A549 (cell line): Measurements from ENCODE around the gene TAMM41. TPM values are rescaled to one million over a fixed set of nuclear protein-coding genes. Genes with fewer than 3 reads are reported as not detected.

Experiments used
- ATAC-seq, 2 experiments: fragments of 200-7000 bp in 1 of 2; fragments of >200 bp in 1 of 2; cut with Nextera tagmentation in 1 of 2; cut with Tn5 transposase in 1 of 2; 3 replicates each; pipeline versions ENCODE4 v1.8.0 to v1.9.1; 2018 to 2020; ENCODE audit warnings: mild to moderate bottlenecking in 1 of 2, moderate library complexity in 1 of 2
- CTCF ChIA-PET: fragments of 300-600 bp; sonication (Branson Sonifier 250); formaldehyde crosslinking; extraction: SDS; loops from one replicate; lab custom pipeline; 2021; ENCODE audit warnings: antibody characterized with exemption, inconsistent platforms; lab: Yijun Ruan, JAX
- POLR2A ChIA-PET: fragments of 350-600 bp; formaldehyde crosslinking; extraction: SDS; loops from one replicate; lab custom pipeline; 2021; ENCODE audit warnings: antibody characterized with exemption, inconsistent platforms; lab: Yijun Ruan, JAX
- DNase-seq, 2 experiments: peaks; one replicate each; pipeline versions ENCODE4 v3.0.0 to v3.0.0-alpha.2; 2011 to 2016; ENCODE audit warnings: low read depth in 1 of 2, low spot score in 1 of 2
- FAIRE-seq: peaks from 2 replicates; lab custom pipeline; 2011; peaks lifted over from hg19 to GRCh38; lab: Jason Lieb, UNC
- H3K27ac ChIP-seq, 2 experiments: fragments of >200 bp; sonication (Bioruptor Twin); formaldehyde crosslinking; 3 replicates each; pipeline ENCODE4 v1.5.1; 2016 to 2017
- H3K4me1 ChIP-seq: fragments of >200 bp; sonication (Bioruptor Twin); formaldehyde crosslinking; 3 replicates; pipeline ENCODE4 v1.6.1; 2016
- H3K4me2 ChIP-seq: fragments of >200 bp; sonication (Bioruptor Twin); formaldehyde crosslinking; 3 replicates; pipeline ENCODE4 v1.6.1; 2016
- H3K4me3 ChIP-seq: fragments of >200 bp; sonication (Bioruptor Twin); formaldehyde crosslinking; 3 replicates; pipeline ENCODE4 v1.5.1; 2016
- H3K9me3 ChIP-seq: fragments of >200 bp; sonication (Bioruptor Twin); formaldehyde crosslinking; 3 replicates; pipeline ENCODE4 v1.6.1; 2016
- CBX2 ChIP-seq: fragments of 200-600 bp; sonication (generic); IDR thresholded peaks from 2 replicates; pipeline ENCODE4 v1.6.1; 2016; ENCODE audit warnings: low read depth, mild to moderate bottlenecking, borderline replicate concordance
- CHD2 ChIP-seq: fragments of 150-350 bp; IDR thresholded peaks from 2 replicates; pipeline ENCODE4 v1.6.1; 2014; ENCODE audit warnings: low read length; ENCODE audit not compliant: partially characterized antibody
- CHD4 ChIP-seq: fragments of 200-600 bp; sonication (generic); IDR thresholded peaks from 2 replicates; pipeline ENCODE4 v1.6.1; 2016; ENCODE audit warnings: antibody characterized with exemption, mild to moderate bottlenecking, borderline replicate concordance
- CTCF ChIP-seq: fragments of >200 bp; sonication (Bioruptor Twin); formaldehyde crosslinking; IDR thresholded peaks from 3 replicates; pipeline ENCODE4 v1.5.1; 2016
- EHF ChIP-seq: fragments of 250-450 bp; sonication (Bioruptor Pico); IDR thresholded peaks from 2 replicates; pipeline ENCODE4 v1.5.0; 2020; ENCODE audit warnings: mild to moderate bottlenecking
- FOXS1 ChIP-seq: fragments of 250-450 bp; sonication (Bioruptor Pico); IDR thresholded peaks from 2 replicates; pipeline ENCODE4 v1.5.0; 2020; ENCODE audit warnings: mild to moderate bottlenecking, moderate library complexity
- HDAC2 ChIP-seq: fragments of 200-600 bp; sonication (generic); IDR thresholded peaks from 2 replicates; pipeline ENCODE4 v1.6.1; 2016
- HES2 ChIP-seq: fragments of >200 bp; sonication (Bioruptor Twin); formaldehyde crosslinking; IDR thresholded peaks from 2 replicates; pipeline ENCODE4 v1.6.1; 2016
- HOXB5 ChIP-seq: fragments of 250-450 bp; sonication (Bioruptor Pico); IDR thresholded peaks from 2 replicates; pipeline ENCODE4 v1.5.0; 2020; ENCODE audit warnings: mild to moderate bottlenecking, moderate library complexity
- JUNB ChIP-seq: fragments of >200 bp; sonication (Bioruptor Twin); formaldehyde crosslinking; IDR thresholded peaks from 2 replicates; pipeline ENCODE4 v1.6.1; 2016
- KDM1A ChIP-seq: fragments of 200-600 bp; sonication (generic); IDR thresholded peaks from 2 replicates; pipeline ENCODE4 v1.6.1; 2016; ENCODE audit warnings: low read depth, mild to moderate bottlenecking
- KDM5A ChIP-seq: fragments of 200-600 bp; sonication (generic); IDR thresholded peaks from 2 replicates; pipeline ENCODE4 v1.6.1; 2016; ENCODE audit warnings: antibody characterized with exemption, mild to moderate bottlenecking
- MAZ ChIP-seq: fragments of 150-350 bp; IDR thresholded peaks from 2 replicates; pipeline ENCODE4 v1.6.1; 2014; ENCODE audit warnings: antibody characterized with exemption, low read depth, low read length, borderline replicate concordance
- MYC ChIP-seq: IDR thresholded peaks from 2 replicates; pipeline ENCODE4 v1.6.1; 2012; ENCODE audit warnings: mild to moderate bottlenecking, inconsistent platforms, low read length, improper control_type of control experiment, borderline replicate concordance
- NFE2L2 ChIP-seq: fragments of 150-350 bp; conservative IDR thresholded peaks from 2 replicates; pipeline ENCODE4 v1.6.1; 2014; ENCODE audit warnings: low read length
- NPAS2 ChIP-seq: fragments of 250-450 bp; sonication (Bioruptor Pico); IDR thresholded peaks from 2 replicates; pipeline ENCODE4 v1.8.0; 2022; ENCODE audit warnings: mild to moderate bottlenecking, moderate library complexity, borderline replicate concordance
- RAD21 ChIP-seq, 2 experiments: fragments of >200 bp in 1 of 2; sonication (Bioruptor Twin) in 1 of 2; formaldehyde crosslinking in 1 of 2; IDR thresholded peaks in 1 of 2; conservative IDR thresholded peaks in 1 of 2; 2 replicates in 1 of 2; 3 replicates in 1 of 2; pipeline ENCODE4 v1.6.1; 2012 to 2018; ENCODE audit warnings: inconsistent platforms in 1 of 2
- RCOR1 ChIP-seq: fragments of 150-350 bp; IDR thresholded peaks from 2 replicates; pipeline ENCODE4 v1.6.1; 2014; ENCODE audit warnings: antibody characterized with exemption, low read length, low read depth
- REST ChIP-seq: fragments of 200-600 bp; sonication (generic); IDR thresholded peaks from 2 replicates; pipeline ENCODE4 v1.6.1; 2016; ENCODE audit warnings: antibody characterized with exemption, mild to moderate bottlenecking, moderate library complexity
- RFX5 ChIP-seq: fragments of 450-650 bp; IDR thresholded peaks from 2 replicates; pipeline ENCODE4 v1.7.1; 2014; ENCODE audit warnings: antibody characterized with exemption, mild to moderate bottlenecking, moderate library complexity
- SMC3 ChIP-seq: fragments of >200 bp; sonication (Bioruptor Twin); formaldehyde crosslinking; IDR thresholded peaks from 3 replicates; pipeline ENCODE4 v1.6.1; 2018; ENCODE audit warnings: inconsistent platforms
- SREBF2 ChIP-seq: fragments of 450-650 bp; IDR thresholded peaks from 2 replicates; pipeline ENCODE4 v1.6.1; 2014; ENCODE audit warnings: mild to moderate bottlenecking, moderate library complexity
- TFCP2L1 ChIP-seq: fragments of 250-450 bp; sonication (Bioruptor Pico); IDR thresholded peaks from 2 replicates; pipeline ENCODE4 v1.5.0; 2021; ENCODE audit warnings: mild to moderate bottlenecking
- ZC3H11A ChIP-seq: fragments of 450-650 bp; IDR thresholded peaks from 2 replicates; pipeline ENCODE4 v1.6.1; 2014; ENCODE audit warnings: antibody characterized with exemption, mild to moderate bottlenecking
- ZFP36 ChIP-seq: fragments of 450-650 bp; IDR thresholded peaks from 2 replicates; pipeline ENCODE4 v1.6.1; 2014; ENCODE audit warnings: borderline replicate concordance; ENCODE audit not compliant: partially characterized antibody
- WGBS: methylation state at CpG from one replicate; pipeline ENCODE4 v1.1.6; 2017; ENCODE audit errors: missing lambda C conversion rate; 5-methylcytosine and 5-hydroxymethylcytosine counted together
- polyA plus RNA-seq, 4 experiments: library from polyadenylated mRNA; depleted of rRNA in 3 of 4; stranded (reverse); fragments of >200 nt; fragmentation: RNase III in 1 of 4; extraction: RNeasy Plus Mini Kit Qiagen cat#74134 plus additional on column Dnase treatment in 1 of 4; gene quantifications; 2 replicates in 3 of 4; 3 replicates in 1 of 4; pipeline ENCODE4 v1.2.3, GENCODE V29; 2011 to 2017
- TF ChIP-seq, protein P1 (sequence below): fragments of >200 bp; sonication (Bioruptor Twin); formaldehyde crosslinking; IDR thresholded peaks from 3 replicates; pipeline ENCODE4 v1.6.1; 2016
- TF ChIP-seq, protein P2 (sequence below): IDR thresholded peaks from 2 replicates; pipeline ENCODE4 v1.6.1; 2012

The TAMM41 gene
- polyA plus RNA-seq, 2 of the 4 experiments (the other 2 are of a cell fraction) = 16.1 to 17.5 TPM

DNA sequence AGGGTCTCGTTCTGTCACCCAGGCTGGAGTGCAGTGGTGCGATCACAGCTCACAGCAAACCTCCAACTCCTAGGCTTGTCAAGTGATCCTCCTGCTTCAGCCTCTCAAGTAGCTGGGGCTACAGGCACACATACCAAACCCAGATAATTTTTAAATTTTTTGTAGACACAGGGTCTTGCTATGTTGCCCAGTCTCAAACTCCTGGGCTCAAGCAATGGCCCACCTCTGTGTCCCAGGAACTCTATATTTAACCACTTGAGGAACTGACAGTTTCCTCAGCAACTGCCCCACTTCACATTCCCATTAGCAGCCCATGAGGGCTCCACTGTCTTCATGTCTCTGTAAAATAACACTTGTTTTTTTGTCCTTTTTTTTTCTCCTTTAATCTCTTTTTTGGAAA is 68.4 kb downstream of the TAMM41 start:
- ATAC-seq = no peak

DNA sequence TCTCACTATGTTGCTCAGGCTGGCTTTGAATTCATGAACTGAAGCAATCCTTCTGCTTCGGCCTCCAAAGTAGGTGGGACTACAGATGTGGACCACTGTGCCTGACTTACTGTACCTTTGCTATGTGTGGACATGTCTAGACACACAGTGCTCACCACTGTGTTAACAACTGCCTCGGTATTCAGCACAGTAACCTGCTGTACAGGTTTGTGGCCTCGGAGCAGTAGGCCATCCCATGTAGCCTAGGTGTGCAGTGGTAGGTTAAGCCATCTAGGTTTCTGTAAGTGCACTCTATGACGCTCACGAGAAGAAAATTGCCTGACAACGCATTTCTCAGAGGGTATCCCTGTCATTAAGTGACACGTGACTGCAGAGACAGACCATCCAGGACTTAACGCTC is 70.3 kb downstream of the TAMM41 start:
- ChIA-PET CTCF (interaction anchor here (1.6 kb wide), 1 partner anchor 11 kb away, joined by 3 read pairs; no protein-coding TSS in a partner anchor), POLR2A (no interaction called here)

More for the DNA sequence above, 68.4 kb downstream of the TAMM41 start:
- 98% methylated on average over 2 of the region's 2 CpGs for WGBS
- no peak overlapping the region for H3K4me2 ChIP-seq
- no peak for TF ChIP-seq NPAS2
- TF ChIP-seq TFCP2L1 (CRISPR knock-in tag) = no peak
- TF ChIP-seq JUNB = no peak
- no peak for TF ChIP-seq CBX2
- no peak for TF ChIP-seq ZFP36
- no peak for TF ChIP-seq KDM5A
- TF ChIP-seq REST = no peak
- CTCF ChIA-PET = no interaction called here
- no peak overlapping the region for H3K4me3 ChIP-seq
- no peaks in the 10 kb centered on the region for H3K4me1 ChIP-seq
- H3K9me3 ChIP-seq = no peaks in the 10 kb centered on the region
- FAIRE-seq = no peak
- no peak overlapping the region for H3K27ac ChIP-seq
- POLR2A ChIA-PET = no interaction called here
- DNase-seq = no peak

DNA sequence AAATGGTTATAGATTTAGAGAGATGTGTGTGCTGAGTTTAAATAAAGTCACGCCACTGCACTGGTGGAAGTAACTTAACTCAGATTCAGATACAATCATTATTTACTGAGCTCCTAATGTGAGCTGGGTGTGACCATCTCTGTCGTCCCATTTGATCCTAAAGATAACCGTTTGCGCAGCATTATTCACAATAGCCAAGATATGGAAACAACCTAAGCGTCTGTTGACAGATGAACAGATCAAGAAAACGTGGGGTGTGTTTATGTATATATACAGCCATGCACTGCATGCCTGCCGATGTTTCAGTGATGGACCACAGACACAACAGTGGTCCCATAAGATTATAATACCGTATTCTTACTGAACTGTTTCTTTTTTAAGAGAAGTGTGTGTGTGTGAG is 71.2 kb downstream of the TAMM41 start:
- peaks cover 9% of the 10 kb centered on the region; the same call in 2 of the 3 replicates for H3K4me1 ChIP-seq
- WGBS = 83% methylated on average over 8 of the region's 8 CpGs
- H3K4me3 ChIP-seq = no peak overlapping the region
- POLR2A ChIA-PET = no interaction called here
- no peak overlapping the region for H3K4me2 ChIP-seq
- no peak for ATAC-seq
- H3K27ac ChIP-seq = no peak overlapping the region
- DNase-seq = no peak
- H3K9me3 ChIP-seq = no peaks in the 10 kb centered on the region
- no peak for FAIRE-seq
- CTCF ChIA-PET = interaction anchor here (0.7 to 1.6 kb wide), 2 partner anchors 10 to 18 kb away, joined by 3 read pairs; no protein-coding TSS in a partner anchor
- TF ChIP-seq RFX5 (no peak), NPAS2 (no peak), CHD4 (no peak), RCOR1 (no peak), MYC (no peak), SMC3 (no peak), HES2 (no peak), SREBF2 (no peak), HOXB5 (CRISPR knock-in tag) (no peak), HDAC2 (no peak), MAZ (no peak), ZC3H11A (no peak), CBX2 (no peak)
- TF ChIP-seq, protein P1, sequence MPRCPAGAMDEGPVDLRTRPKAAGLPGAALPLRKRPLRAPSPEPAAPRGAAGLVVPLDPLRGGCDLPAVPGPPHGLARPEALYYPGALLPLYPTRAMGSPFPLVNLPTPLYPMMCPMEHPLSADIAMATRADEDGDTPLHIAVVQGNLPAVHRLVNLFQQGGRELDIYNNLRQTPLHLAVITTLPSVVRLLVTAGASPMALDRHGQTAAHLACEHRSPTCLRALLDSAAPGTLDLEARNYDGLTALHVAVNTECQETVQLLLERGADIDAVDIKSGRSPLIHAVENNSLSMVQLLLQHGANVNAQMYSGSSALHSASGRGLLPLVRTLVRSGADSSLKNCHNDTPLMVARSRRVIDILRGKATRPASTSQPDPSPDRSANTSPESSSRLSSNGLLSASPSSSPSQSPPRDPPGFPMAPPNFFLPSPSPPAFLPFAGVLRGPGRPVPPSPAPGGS = no peak
- TF ChIP-seq, protein P2, sequence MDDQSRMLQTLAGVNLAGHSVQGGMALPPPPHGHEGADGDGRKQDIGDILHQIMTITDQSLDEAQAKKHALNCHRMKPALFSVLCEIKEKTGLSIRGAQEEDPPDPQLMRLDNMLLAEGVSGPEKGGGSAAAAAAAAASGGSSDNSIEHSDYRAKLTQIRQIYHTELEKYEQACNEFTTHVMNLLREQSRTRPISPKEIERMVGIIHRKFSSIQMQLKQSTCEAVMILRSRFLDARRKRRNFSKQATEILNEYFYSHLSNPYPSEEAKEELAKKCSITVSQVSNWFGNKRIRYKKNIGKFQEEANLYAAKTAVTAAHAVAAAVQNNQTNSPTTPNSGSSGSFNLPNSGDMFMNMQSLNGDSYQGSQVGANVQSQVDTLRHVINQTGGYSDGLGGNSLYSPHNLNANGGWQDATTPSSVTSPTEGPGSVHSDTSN = no peak

More for the DNA sequence above, 70.3 kb downstream of the TAMM41 start:
- peaks cover under 1% of the 10 kb centered on the region; the same call in 1 of the 3 replicates for H3K4me1 ChIP-seq
- no peaks in the 10 kb centered on the region for H3K9me3 ChIP-seq
- no peak overlapping the region for H3K27ac ChIP-seq
- FAIRE-seq (no peak), DNase-seq (no peak), ATAC-seq (no peak)
- no peak overlapping the region for H3K4me3 ChIP-seq
- TF ChIP-seq CHD2 = no peak
- TF ChIP-seq EHF (CRISPR knock-in tag) = no peak
- TF ChIP-seq FOXS1 (CRISPR knock-in tag) = no peak
- no peak for TF ChIP-seq RAD21 (conservative IDR thresholded peaks at IDR 0.05 in 1 of 2, IDR thresholded peaks at IDR 0.05 in 1 of 2)
- no peak for TF ChIP-seq KDM1A
- no peak for TF ChIP-seq CTCF
- TF ChIP-seq NFE2L2 = no peak
- TF ChIP-seq HDAC2 = no peak
- no peak for TF ChIP-seq RCOR1
- H3K4me2 ChIP-seq = no peak overlapping the region
- 85% methylated on average over 8 of the region's 8 CpGs for WGBS
